ENCODE results near the gene EQTN. TPM values are rescaled to one million over a fixed set of nuclear protein-coding genes. Genes with fewer than 3 reads are reported as not detected.
A peak's percentile ranks its signal among the peaks of the same experiment; 100 is the strongest.

The EQTN gene
- not detected for total RNA-seq
- long read RNA-seq: 0 reads

DNA sequence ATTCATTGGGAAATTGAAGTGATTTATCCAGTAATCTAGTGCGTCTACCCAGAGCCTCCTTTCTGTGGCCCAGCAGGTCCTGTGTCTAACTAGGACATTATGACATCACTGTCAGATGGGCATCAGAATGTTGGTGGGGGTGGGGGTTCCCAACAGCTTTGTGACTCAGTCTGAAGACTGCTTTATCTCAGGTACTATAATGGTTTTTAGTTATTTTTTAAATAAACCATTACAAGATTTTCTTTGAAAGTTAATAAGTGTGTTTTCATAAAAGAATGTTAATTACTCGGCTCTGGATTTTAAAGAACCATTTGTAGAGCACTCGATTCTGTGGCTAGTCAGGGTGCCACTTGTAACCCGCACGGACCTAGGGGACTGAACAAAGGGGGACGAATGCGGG lies at the start of gene EQTN:
Gene EQTN (minus strand): TSS at position 101 of the 400 bp plus-strand sequence. CDS start 95 bp downstream, at position 6.
- H3K4me3 ChIP-seq: no peak within 1 kb of the TSS
- no peak for ATAC-seq
- no peaks in the 10 kb centered on the region for H3K9me3 ChIP-seq
- TF ChIP-seq, protein P1, sequence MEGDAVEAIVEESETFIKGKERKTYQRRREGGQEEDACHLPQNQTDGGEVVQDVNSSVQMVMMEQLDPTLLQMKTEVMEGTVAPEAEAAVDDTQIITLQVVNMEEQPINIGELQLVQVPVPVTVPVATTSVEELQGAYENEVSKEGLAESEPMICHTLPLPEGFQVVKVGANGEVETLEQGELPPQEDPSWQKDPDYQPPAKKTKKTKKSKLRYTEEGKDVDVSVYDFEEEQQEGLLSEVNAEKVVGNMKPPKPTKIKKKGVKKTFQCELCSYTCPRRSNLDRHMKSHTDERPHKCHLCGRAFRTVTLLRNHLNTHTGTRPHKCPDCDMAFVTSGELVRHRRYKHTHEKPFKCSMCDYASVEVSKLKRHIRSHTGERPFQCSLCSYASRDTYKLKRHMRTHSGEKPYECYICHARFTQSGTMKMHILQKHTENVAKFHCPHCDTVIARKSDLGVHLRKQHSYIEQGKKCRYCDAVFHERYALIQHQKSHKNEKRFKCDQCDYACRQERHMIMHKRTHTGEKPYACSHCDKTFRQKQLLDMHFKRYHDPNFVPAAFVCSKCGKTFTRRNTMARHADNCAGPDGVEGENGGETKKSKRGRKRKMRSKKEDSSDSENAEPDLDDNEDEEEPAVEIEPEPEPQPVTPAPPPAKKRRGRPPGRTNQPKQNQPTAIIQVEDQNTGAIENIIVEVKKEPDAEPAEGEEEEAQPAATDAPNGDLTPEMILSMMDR (IDR thresholded peaks at IDR 0.05): no peak
- intact Hi-C loops (cut with DNase I): no loop called here
- no peak within 1 kb of the TSS for H3K27ac ChIP-seq
- no peaks in the 10 kb centered on the region for H3K27me3 ChIP-seq
- H3K4me1 ChIP-seq: no peaks in the 10 kb centered on the region
- no peaks in the 10 kb centered on the region for H3K36me3 ChIP-seq
- no peak for DNase-seq

DNA sequence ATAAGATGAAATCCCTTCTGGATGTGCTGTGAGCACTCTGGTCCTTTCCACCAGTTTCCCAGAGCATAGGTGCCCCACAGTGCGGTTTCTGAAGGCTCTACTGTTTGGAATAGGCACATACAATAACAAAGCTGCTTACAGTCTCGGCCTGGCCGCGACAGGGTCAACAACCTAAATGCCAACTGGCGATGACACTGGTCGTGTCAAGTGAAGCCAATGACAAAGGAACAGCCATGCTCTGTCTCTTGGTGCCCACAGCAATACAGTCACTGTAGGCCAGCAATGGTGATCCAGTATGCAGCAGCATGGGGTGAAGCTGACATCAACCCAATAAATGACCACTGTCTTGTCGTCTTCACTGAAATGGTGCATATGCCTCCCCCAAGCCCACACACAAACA lies 47.8 kb upstream of the EQTN start:
- TF ChIP-seq, protein P1 (IDR thresholded peaks at IDR 0.05): no peak
- H3K4me1 ChIP-seq: peaks cover 16% of the 10 kb centered on the region
- ATAC-seq (no peak), DNase-seq (no peak)
- H3K27me3 ChIP-seq: no peaks in the 10 kb centered on the region
- no peak overlapping the region for H3K27ac ChIP-seq
- H3K36me3 ChIP-seq: no peaks in the 10 kb centered on the region
- H3K4me3 ChIP-seq: no peak overlapping the region
- intact Hi-C loops (cut with DNase I): no loop called here
- no peaks in the 10 kb centered on the region for H3K9me3 ChIP-seq

DNA sequence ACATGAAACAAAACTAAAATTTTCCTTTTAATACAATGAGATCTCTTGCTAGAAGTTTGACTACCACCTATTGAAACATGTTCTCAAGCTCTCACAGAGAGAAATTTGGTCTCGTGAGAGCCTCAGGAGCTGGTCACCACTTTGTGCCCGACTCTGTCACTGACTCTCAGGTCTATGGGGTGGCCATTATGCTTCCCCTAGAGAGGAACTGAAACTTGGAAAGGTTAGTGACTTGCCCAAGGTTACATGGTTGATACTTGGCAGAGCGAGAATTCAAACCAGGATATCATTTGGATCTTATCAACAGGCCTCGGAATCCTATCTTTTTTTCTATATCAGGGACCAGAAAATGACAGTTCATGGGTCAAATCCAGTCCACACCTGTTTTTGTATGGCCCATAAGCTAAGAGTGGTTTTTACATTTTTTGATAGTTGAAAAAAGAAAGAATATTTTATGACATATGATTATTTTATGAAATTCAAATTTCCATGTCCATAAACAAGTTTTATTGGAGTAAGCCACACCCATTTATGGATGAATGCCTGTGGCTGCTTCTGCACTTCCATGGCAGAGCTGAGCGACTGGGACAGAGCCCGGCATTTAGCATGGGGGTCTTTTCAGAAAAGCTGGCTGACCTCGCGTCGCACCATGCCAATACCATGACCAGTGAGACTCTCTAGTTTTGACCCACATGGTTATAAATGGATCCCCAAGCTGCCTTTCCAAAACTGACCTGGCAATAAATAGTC lies 44.8 kb upstream of the EQTN start:
- Histone ChIP-seq H3K36me3 (no peaks in the 10 kb centered on the region), H3K9me3 (no peaks in the 10 kb centered on the region), H3K4me3 (no peak overlapping the region), H3K4me1 (peaks cover 40% of the 10 kb centered on the region), H3K27me3 (no peaks in the 10 kb centered on the region), H3K27ac (peak overlapping the region; percentile 65)
- intact Hi-C loops (cut with DNase I): no loop called here
- TF ChIP-seq, protein P1 (IDR thresholded peaks at IDR 0.05): no peak
- peak; percentile 59 for ATAC-seq
- no peak for DNase-seq

DNA sequence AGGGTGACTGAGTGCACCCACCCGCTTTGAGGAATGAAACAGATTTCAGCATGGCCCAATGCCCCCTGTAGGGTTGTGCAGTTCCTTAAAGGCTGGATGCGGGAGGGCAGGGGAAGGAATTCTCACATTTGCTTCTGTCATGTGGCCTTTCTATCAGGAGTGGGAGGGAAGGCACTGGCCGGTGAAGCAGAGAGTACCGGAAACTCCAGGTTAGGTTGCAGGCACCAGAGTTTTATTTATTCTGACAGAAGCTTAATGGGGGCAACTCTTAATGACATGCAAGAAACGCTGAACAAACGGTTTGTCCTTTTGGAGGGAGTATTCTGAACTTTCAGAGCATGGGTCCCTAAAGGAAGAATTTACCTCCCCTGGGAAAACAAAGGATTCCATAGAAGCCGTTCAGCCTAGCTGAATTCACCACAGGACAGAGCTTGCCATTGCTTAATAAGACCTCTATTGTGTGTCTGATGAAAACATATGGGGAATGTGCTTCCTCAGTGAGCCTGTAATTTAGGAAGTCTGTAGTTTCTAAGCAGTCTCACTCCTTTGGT lies 44.1 kb upstream of the EQTN start:
- peak overlapping the region; percentile 65 for H3K27ac ChIP-seq
- DNase-seq: no peak
- peak; percentile 43 for ATAC-seq
- intact Hi-C loops (cut with DNase I): no loop called here
- H3K9me3 ChIP-seq: no peaks in the 10 kb centered on the region
- H3K36me3 ChIP-seq: no peaks in the 10 kb centered on the region
- H3K4me1 ChIP-seq: peaks cover 40% of the 10 kb centered on the region
- no peaks in the 10 kb centered on the region for H3K27me3 ChIP-seq
- H3K4me3 ChIP-seq: no peak overlapping the region
- TF ChIP-seq, protein P1 (IDR thresholded peaks at IDR 0.05): no peak

DNA sequence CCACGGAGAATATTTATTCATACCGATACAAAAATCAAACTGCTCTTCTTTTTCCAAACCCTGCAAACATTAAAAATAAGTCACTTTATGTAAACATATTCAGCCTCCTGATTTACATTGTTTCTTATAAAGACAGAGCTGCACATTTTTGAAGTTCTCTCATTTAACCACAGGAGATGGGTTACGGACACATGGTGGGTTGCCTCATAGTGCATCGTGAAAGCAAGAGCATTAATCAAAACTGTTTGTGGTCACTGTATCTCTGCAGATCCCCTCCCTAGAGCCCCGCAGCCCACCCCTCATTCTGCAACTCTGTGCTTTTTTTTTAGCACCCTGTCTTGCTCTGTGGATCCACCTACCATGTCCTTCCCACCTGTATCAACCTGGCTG lies 43.3 kb upstream of the EQTN start:
- Histone ChIP-seq H3K27ac (peak overlapping the region; percentile 65), H3K4me1 (peaks cover 40% of the 10 kb centered on the region), H3K4me3 (no peak overlapping the region), H3K9me3 (no peaks in the 10 kb centered on the region), H3K27me3 (no peaks in the 10 kb centered on the region), H3K36me3 (no peaks in the 10 kb centered on the region)
- no peak for DNase-seq
- TF ChIP-seq, protein P1 (IDR thresholded peaks at IDR 0.05): no peak
- no peak for ATAC-seq
- intact Hi-C loops (cut with DNase I): no loop called here
